Esophagus (tissue), 2 donors: ENCODE results near the gene PTPRJ. TPM values are rescaled to one million over a fixed set of nuclear protein-coding genes. Genes with fewer than 3 reads are reported as not detected.

Source experiments
- H3K27ac ChIP-seq, 2 donors: one replicate each; pipeline ENCODE4 v1.5.1; 2013; ENCODE audit warnings: low read depth in 2 of 2, mild to moderate bottlenecking in 2 of 2, inconsistent platforms in 1 of 2, low read length in 1 of 2, moderate library complexity in 1 of 2
- H3K27me3 ChIP-seq, 2 donors: one replicate each; pipeline ENCODE4 v1.6.1; 2013; ENCODE audit warnings: low read length in 2 of 2, control low read depth in 1 of 2, mild to moderate bottlenecking in 1 of 2; ENCODE audit not compliant: insufficient read depth in 2 of 2, control insufficient read depth in 1 of 2
- H3K36me3 ChIP-seq, 2 donors: one replicate each; pipeline ENCODE4 v1.6.1; 2013; ENCODE audit warnings: low read length in 1 of 2; ENCODE audit not compliant: control insufficient read depth in 2 of 2, insufficient read depth in 2 of 2
- H3K4me1 ChIP-seq, 2 donors: one replicate each; pipeline ENCODE4 v1.6.1; 2013; ENCODE audit warnings: low read length in 1 of 2; ENCODE audit not compliant: control insufficient read depth in 2 of 2, insufficient read depth in 2 of 2
- H3K4me3 ChIP-seq, 2 donors: one replicate each; pipeline ENCODE4 v1.5.1; 2013; ENCODE audit warnings: low read length in 2 of 2, mild to moderate bottlenecking in 2 of 2, low read depth in 1 of 2, moderate library complexity in 1 of 2
- H3K9me3 ChIP-seq, 2 donors: one replicate each; pipeline ENCODE4 v1.6.1; 2013; ENCODE audit warnings: mild to moderate bottlenecking in 2 of 2, low read depth in 1 of 2, low read length in 1 of 2, moderate library complexity in 1 of 2; ENCODE audit not compliant: control insufficient read depth in 2 of 2, insufficient read depth in 1 of 2
- WGBS, 2 donors: extraction: QIAGEN DNeasy Blood & Tissue Kit; methylation state at CpG; one replicate each; pipeline ENCODE4 v1.1.7; 2013; 5-methylcytosine and 5-hydroxymethylcytosine counted together
- polyA plus RNA-seq, 2 donors: library from polyadenylated mRNA; stranded (reverse); fragments of 200-250 nt; gene quantifications; one replicate each; pipeline ENCODE4 v1.2.3, GENCODE V29; 2013
- donor health status: healthy with polysubstance abuse.
- donor health status: Bipolar disorder and iron deficiency.

The PTPRJ gene
- polyA plus RNA-seq, 2 donors: 0.47 to 0.55 TPM

- Histone ChIP-seq H3K4me1 (peaks cover 3 to 5% of the 10 kb centered on the region in 2 donors), H3K36me3 (no peaks in the 10 kb centered on the region), H3K4me3 (no peak overlapping the region), H3K27me3 (no peaks in the 10 kb centered on the region), H3K9me3 (no peaks in the 10 kb centered on the region), H3K27ac (no peak overlapping the region)
These were observed 2.3 kb downstream of the PTPRJ start for GRCh38 chr11:47982616-47983015.

GRCh38 chr11:47983464-47984397 is 3.4 kb downstream of the PTPRJ start:
- Histone ChIP-seq H3K4me3 (no peak overlapping the region), H3K27ac (no peak overlapping the region), H3K9me3 (no peaks in the 10 kb centered on the region), H3K27me3 (no peaks in the 10 kb centered on the region), H3K36me3 (no peaks in the 10 kb centered on the region), H3K4me1 (peaks cover 3 to 5% of the 10 kb centered on the region in 2 donors)
- 76 to 82% methylated on average over 10 of the region's 10 CpGs for WGBS, 2 donors

- WGBS, 2 donors: 90 to 92% methylated on average over 5 of the region's 5 CpGs
- peaks cover 1 to 3% of the 10 kb centered on the region in 2 donors for H3K4me1 ChIP-seq
- H3K27me3 ChIP-seq: no peaks in the 10 kb centered on the region
These were observed 5.9 kb downstream of the PTPRJ start for GRCh38 chr11:47986219-47986618.

GRCh38 chr11:47986742-47987141 is 6.4 kb downstream of the PTPRJ start:
- H3K4me3 ChIP-seq: no peak overlapping the region
- no peaks in the 10 kb centered on the region for H3K9me3 ChIP-seq
- peaks cover 3 to 5% of the 10 kb centered on the region in 2 donors for H3K4me1 ChIP-seq
- WGBS, 2 donors: 52 to 57% methylated on average over 1 of the region's 1 CpG
- H3K27me3 ChIP-seq: no peaks in the 10 kb centered on the region
- no peaks in the 10 kb centered on the region for H3K36me3 ChIP-seq
- H3K27ac ChIP-seq: no peak overlapping the region

More at GRCh38 chr11:47986219-47986618, 5.9 kb downstream of the PTPRJ start:
- H3K9me3 ChIP-seq: no peaks in the 10 kb centered on the region
- H3K4me3 ChIP-seq: no peak overlapping the region
- H3K27ac ChIP-seq: no peak overlapping the region
- no peaks in the 10 kb centered on the region for H3K36me3 ChIP-seq

GRCh38 chr11:47987310-47987709 is 7.0 kb downstream of the PTPRJ start:
- peaks cover 0 to 5% of the 10 kb centered on the region in 2 donors for H3K4me1 ChIP-seq

GRCh38 chr11:47987781-47988180 is 7.4 kb downstream of the PTPRJ start:
- Histone ChIP-seq H3K27ac (peak overlapping the region; percentile 21 to 40), H3K4me3 (no peak overlapping the region), H3K27me3 (no peaks in the 10 kb centered on the region), H3K36me3 (no peaks in the 10 kb centered on the region), H3K4me1 (peaks cover 0 to 5% of the 10 kb centered on the region in 2 donors), H3K9me3 (no peaks in the 10 kb centered on the region)
- 54 to 57% methylated on average over 6 of the region's 6 CpGs for WGBS, 2 donors

More at GRCh38 chr11:47987310-47987709, 7.0 kb downstream of the PTPRJ start:
- H3K27ac ChIP-seq: peak overlapping the region; percentile 21 to 40
- WGBS, 2 donors: 85 to 90% methylated on average over 2 of the region's 2 CpGs
- H3K27me3 ChIP-seq: no peaks in the 10 kb centered on the region
- H3K4me3 ChIP-seq: no peak overlapping the region
- H3K36me3 ChIP-seq: no peaks in the 10 kb centered on the region
- no peaks in the 10 kb centered on the region for H3K9me3 ChIP-seq

GRCh38 chr11:47989779-47990178 is 9.4 kb downstream of the PTPRJ start:
- Histone ChIP-seq H3K27me3 (no peaks in the 10 kb centered on the region), H3K4me3 (no peak overlapping the region), H3K4me1 (peaks cover 0 to 5% of the 10 kb centered on the region in 2 donors), H3K36me3 (no peaks in the 10 kb centered on the region), H3K27ac (no peak overlapping the region), H3K9me3 (no peaks in the 10 kb centered on the region)
- 83 to 86% methylated on average over 2 of the region's 2 CpGs for WGBS, 2 donors

GRCh38 chr11:47991266-47991830 is 11.0 kb downstream of the PTPRJ start:
- Histone ChIP-seq H3K27me3 (no peaks in the 10 kb centered on the region), H3K36me3 (no peaks in the 10 kb centered on the region), H3K27ac (no peak overlapping the region), H3K9me3 (no peaks in the 10 kb centered on the region), H3K4me3 (no peak overlapping the region), H3K4me1 (peaks cover 0 to 5% of the 10 kb centered on the region in 2 donors)
- 13 to 19% methylated on average over 9 of the region's 9 CpGs for WGBS, 2 donors

- Histone ChIP-seq H3K27me3 (no peaks in the 10 kb centered on the region), H3K4me1 (peaks cover 0 to 5% of the 10 kb centered on the region in 2 donors), H3K36me3 (no peaks in the 10 kb centered on the region), H3K9me3 (no peaks in the 10 kb centered on the region), H3K27ac (no peak overlapping the region), H3K4me3 (no peak overlapping the region)
- 71 to 82% methylated on average over 6 of the region's 6 CpGs for WGBS, 2 donors
These were observed 11.5 kb downstream of the PTPRJ start for GRCh38 chr11:47991894-47992293.
